H1 (cell line): Measurements from ENCODE around the gene LENG1. TPM values are rescaled to one million over a fixed set of nuclear protein-coding genes. Genes with fewer than 3 reads are reported as not detected.

ENCODE experiments used
- JUN ChIP-seq: IDR thresholded peaks from 2 replicates; pipeline ENCODE4 v1.6.1; 2011; ENCODE audit warnings: low read depth, mild to moderate bottlenecking, improper control_type of control experiment, low read length
- MAX ChIP-seq: IDR thresholded peaks from 2 replicates; pipeline ENCODE4 v1.6.1; 2012; ENCODE audit warnings: inconsistent platforms
- RAD21 ChIP-seq, 2 experiments: IDR thresholded peaks in 1 of 2; conservative IDR thresholded peaks in 1 of 2; 2 replicates each; pipeline ENCODE4 v1.6.1; 2011; ENCODE audit warnings: low read depth in 2 of 2, low read length in 2 of 2, improper control_type of control experiment in 1 of 2, inconsistent platforms in 1 of 2, mild to moderate bottlenecking in 1 of 2, moderate library complexity in 1 of 2
- TEAD4 ChIP-seq: IDR thresholded peaks from 2 replicates; pipeline ENCODE4 v1.6.1; 2012; ENCODE audit warnings: low read depth, low read length, inconsistent platforms, mixed read lengths
- ZNF274 ChIP-seq: IDR thresholded peaks from 2 replicates; pipeline ENCODE4 v1.7.0; 2012; ENCODE audit warnings: low read length, borderline replicate concordance; ENCODE audit errors: extremely low read depth
- polyA plus RNA-seq, 7 experiments: library from polyadenylated mRNA; depleted of rRNA in 3 of 7; stranded (reverse) in 5 of 7; unstranded in 2 of 7; fragments of >200 nt in 5 of 7; fragments of 200-250 nt in 2 of 7; gene quantifications; 1 replicate in 5 of 7; 2 replicates in 1 of 7; 4 replicates in 1 of 7; pipeline versions ENCODE4 v1.2.1 to v1.2.3, GENCODE V29; 2011 to 2013; ENCODE audit warnings: missing spikeins in 2 of 7, mixed read lengths in 2 of 7
- total RNA-seq: library from RNA; stranded (reverse); fragmentation: NEBNext Ultra II Directional; extraction: Animal tissue kit (Norgen Biotek cat#: 25700); gene quantifications from 2 replicates; pipeline ENCODE4 v1.2.1, GENCODE V29; 2021
- TF ChIP-seq, protein P1 (sequence below): IDR thresholded peaks from 2 replicates; pipeline ENCODE4 v1.6.1; 2012; ENCODE audit warnings: low read length, inconsistent platforms
- TF ChIP-seq, protein P2 (sequence below): IDR thresholded peaks from 2 replicates; pipeline ENCODE4 v1.6.1; 2011; ENCODE audit warnings: low read length, improper control_type of control experiment

LENG1 gene
- total and polyA plus RNA-seq, 2 of the 8 experiments (the other 6 are each of a cell fraction or from before 2014, with no cell fraction given): 1.2 to 4.4 TPM

DNA sequence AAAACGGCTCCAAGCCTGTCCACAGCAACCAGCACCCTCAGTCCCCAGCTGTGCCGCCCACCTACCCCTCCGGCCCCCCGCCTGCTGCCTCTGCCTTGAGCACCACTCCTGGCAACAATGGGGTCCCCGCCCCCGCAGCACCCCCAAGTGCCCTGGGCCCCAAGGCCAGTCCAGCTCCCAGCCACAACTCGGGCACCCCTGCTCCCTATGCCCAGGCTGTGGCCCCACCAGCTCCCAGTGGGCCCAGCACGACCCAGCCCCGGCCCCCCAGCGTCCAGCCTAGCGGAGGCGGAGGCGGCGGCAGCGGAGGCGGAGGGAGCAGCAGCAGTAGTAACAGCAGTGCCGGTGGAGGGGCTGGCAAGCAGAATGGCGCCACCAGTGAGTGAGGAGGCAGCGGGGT is 11.4 kb downstream of the LENG1 start (continued):
- TF ChIP-seq, protein P1, sequence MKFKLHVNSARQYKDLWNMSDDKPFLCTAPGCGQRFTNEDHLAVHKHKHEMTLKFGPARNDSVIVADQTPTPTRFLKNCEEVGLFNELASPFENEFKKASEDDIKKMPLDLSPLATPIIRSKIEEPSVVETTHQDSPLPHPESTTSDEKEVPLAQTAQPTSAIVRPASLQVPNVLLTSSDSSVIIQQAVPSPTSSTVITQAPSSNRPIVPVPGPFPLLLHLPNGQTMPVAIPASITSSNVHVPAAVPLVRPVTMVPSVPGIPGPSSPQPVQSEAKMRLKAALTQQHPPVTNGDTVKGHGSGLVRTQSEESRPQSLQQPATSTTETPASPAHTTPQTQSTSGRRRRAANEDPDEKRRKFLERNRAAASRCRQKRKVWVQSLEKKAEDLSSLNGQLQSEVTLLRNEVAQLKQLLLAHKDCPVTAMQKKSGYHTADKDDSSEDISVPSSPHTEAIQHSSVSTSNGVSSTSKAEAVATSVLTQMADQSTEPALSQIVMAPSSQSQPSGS: no peak
- TF ChIP-seq ZNF274: no peak
- no peak for TF ChIP-seq RAD21 (IDR thresholded peaks at IDR 0.05 in 1 of 2, conservative IDR thresholded peaks at IDR 0.05 in 1 of 2; ENCODE audit: low read depth in 2 of 2, low read length in 2 of 2)
- TF ChIP-seq MAX: no peak
- TF ChIP-seq TEAD4: no peak
- TF ChIP-seq JUN: no peak
- TF ChIP-seq, protein P2, sequence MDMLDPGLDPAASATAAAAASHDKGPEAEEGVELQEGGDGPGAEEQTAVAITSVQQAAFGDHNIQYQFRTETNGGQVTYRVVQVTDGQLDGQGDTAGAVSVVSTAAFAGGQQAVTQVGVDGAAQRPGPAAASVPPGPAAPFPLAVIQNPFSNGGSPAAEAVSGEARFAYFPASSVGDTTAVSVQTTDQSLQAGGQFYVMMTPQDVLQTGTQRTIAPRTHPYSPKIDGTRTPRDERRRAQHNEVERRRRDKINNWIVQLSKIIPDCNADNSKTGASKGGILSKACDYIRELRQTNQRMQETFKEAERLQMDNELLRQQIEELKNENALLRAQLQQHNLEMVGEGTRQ: no peak
